GM10847 (cell line): ENCODE data around the gene SLC38A11.

Source experiments
- POLR2A ChIP-seq: IDR thresholded peaks from 2 replicates; pipeline ENCODE4 v1.6.1; 2011; ENCODE audit not compliant: insufficient read length; ENCODE audit errors: extremely low read depth

Gene SLC38A11

DNA sequence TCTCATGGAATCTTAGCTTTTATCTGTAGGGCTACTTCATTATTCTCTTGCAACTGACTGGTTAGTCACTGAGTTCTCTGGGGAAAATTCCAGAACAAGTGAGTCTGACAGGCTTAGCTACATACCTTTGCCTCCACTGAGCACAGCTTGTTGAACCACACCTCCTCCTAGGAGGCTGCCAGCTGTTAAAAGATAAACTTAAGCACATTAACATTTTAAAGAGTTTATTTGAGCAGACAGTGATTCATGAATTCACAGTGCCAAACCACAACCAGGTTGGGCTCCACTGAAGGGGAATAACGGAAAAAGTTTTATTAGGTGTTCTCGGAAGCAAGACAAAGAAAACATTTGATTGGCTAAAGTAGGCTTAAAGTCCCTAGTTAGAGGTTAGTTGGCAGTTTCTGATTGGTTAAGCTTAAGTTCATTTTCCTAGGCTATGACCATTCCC, 12.5 kb upstream of the SLC38A11 start:
- TF ChIP-seq POLR2A: no peak

DNA sequence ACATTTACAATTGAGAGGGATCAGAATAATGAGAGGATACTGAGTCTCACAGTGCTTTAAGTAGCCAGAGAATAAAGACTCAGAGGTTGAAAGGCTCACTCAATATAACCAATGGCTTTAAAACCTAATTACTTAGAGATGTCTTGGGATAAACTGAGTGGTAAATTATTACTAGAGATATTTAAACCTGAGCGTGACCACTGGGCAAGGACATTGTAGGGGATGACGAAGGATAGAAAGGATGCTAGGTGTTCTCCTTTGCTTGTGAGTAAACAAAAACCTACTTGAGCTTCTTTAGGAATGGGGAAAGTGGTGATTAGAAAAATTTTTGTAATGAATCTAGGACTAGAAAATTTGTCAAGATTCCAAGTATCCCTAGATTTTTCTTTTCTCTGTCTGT, 12.0 kb upstream of the SLC38A11 start:
- no peak for TF ChIP-seq POLR2A

DNA sequence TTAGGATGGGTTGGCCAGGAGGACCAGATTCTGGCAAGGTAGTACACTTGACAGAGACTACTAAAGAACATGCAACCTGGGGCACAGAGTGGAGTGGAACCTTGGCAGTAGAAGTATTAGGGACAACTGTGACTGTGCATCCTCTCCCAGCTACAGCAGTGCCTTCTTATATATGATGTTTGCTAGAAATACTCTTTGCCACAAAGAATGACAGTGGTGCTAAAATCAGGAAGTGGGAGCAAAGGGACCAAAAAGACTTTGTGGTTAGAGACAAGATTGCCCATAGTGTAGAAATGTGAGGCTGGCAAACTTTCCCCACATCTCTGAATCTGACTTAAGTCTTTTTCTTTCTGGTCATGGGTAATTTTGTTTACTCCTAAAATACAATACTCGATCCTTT, 9.4 kb upstream of the SLC38A11 start:
- no peak for TF ChIP-seq POLR2A

DNA sequence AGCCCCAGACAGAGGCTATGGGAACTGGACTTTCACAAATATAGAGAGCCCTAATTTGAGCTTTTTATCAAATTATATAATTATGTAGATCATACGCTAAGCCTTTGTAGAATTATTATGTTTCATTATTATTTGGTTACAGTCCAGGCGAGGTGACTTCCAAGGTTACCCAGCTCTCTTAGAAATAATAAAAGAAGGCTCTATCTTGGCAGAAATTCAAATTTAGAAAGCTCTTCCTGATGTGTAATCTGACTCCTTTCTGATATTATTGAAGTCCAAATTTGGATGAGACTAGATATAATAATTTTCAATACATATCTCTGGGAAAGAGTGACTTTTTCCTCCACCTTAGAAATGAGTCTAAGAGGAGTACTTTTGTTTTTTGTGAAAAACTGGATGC, 4.8 kb upstream of the SLC38A11 start:
- TF ChIP-seq POLR2A: no peak

DNA sequence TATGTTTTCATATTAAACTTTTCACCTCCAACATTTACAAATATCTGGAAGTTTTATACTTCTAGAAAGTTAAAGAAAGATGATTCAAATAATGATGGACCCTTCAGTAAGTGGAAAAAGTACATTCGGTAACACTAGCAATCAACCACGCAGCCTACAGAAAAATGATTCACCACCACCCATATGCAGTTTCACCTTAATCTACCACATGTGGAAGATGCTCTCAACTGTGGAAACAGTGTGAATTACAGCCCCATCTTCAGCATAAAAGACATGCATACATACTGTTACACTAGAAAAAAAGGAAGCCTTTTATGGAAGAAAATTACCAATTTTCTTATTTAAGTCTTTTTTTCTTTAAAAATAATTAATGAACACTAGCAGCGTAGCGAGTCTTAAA, 1.1 kb downstream of the SLC38A11 start:
- no peak for TF ChIP-seq POLR2A

DNA sequence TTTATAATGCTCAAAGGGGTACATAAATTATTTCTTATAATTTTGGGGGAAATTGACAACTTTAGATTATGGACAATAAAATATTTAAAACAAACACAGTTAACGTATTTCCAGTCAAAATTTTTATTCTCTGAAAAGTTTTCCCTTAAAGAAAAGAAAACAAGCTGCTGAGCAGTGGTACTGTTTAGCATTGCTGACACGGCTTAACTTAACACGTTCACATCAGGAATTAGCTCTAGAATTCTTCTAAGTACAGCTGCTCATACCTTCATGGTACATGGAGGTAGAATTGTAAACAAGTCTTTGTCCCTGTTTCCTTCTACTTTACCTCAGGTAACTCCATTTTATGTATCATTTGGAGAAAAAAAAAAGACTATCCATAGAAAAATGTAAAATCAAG, 2.0 kb downstream of the SLC38A11 start:
- no peak for TF ChIP-seq POLR2A

DNA sequence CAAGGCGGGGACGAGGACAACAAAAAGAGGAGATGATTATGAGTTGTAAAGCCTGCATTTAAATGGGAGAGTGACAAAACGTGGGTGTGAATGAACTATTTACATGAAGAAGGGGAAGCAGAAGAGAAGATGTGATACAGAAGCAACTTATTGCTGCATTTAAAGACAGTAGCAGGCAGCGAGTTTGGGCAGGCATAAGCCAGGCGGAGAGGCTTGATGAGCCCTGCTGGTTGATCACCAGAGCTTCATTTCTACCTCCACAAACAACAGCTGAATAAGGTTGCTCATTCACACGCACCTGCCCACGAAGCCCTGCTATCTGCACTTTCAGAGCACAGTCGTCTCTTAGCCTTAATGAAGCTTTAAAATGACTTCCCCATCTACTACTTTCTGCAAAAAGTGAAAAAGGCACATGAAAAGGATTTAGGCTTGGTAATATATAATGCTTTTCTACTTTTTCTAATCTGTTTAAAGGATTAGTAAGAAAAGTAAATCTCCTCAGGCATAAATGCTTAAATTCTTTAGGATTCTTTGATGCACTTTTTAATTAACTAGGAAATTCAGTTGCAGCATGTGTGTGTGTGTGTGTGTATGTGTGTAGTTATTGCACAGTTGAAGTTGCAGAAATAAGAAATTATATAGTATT, 3.1 kb downstream of the SLC38A11 start:
- TF ChIP-seq POLR2A: no peak

DNA sequence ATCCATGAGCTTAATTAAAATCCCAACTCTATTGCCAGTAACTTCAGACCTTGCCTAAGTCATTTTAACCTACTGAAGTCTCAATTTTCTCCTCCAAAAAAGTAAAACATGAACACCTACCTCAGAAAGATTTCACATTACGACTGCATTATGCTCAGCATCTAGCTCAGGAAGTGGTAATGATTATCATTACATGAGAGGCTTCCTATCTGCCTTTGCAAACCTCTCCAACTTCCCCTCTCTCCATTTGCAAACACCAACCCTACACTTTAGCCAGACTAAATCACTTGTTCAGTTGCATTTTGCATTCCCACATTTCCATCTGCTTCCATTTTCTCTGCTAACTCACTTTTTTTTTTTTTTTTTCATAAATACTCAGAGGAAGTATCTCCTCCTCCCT, 6.8 kb downstream of the SLC38A11 start:
- no peak for TF ChIP-seq POLR2A

DNA sequence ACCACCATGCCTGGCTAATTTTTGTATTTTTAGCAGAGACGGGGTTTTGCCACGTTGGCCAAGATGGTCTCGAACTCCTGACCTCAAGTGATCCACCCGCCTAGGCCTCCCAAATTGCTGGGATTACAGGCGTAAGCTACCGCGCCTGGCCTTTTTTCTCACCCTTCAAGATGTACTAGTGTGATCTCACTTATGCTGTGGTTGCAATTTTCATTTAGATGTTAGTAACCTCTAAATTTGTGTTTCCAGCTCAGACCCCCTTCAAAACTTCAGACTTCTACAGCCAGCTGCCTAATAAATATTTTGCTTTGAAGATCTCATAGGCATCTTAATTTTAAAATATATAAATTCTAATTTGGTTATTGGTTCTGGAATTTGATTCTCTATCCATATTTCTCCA, 8.0 kb downstream of the SLC38A11 start:
- TF ChIP-seq POLR2A: no peak

DNA sequence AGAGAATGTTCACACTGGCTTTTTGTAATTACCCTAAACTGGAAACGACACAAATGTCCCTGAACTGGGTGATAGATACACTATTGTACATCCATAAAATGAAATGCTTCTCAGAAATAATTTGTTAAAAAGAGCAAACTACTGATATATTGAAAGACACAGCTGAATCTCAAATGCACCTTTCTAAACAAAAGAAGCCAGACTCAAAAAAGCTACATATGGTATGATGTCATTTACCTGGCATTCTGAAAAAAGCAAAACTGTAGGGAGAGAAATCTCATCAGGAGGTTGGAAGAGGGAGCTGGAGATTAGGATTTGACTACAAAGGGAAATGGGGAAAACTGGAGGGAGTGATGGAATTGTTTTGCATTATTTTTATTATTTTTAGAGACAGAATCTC, 12.0 kb downstream of the SLC38A11 start:
- TF ChIP-seq POLR2A: no peak

DNA sequence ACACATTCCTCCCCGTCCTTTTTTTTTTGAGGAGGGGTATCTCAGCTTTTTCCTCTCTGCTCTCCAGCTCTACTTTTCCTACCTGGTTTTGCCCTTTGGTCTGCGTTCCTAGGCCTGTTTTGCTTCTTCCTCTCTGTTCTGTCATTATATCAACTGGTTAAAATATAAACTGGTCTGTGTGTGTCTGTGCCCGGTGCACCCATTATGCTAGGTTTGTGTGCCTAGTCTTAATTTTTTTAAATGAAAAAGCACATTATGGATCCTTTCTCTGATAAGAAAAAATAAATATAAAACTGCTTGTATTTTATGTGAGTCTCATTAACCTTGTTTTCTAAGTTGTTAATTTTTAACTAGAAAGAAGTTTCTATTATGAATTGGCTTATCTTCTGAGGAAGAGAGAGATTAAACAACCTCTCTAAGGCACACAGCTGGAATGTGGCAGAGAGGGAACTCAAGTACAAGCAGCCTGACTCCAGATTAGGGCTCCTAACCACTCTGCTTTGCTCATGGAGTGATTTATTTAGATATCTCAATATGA, 17.4 kb downstream of the SLC38A11 start:
- TF ChIP-seq POLR2A: no peak

DNA sequence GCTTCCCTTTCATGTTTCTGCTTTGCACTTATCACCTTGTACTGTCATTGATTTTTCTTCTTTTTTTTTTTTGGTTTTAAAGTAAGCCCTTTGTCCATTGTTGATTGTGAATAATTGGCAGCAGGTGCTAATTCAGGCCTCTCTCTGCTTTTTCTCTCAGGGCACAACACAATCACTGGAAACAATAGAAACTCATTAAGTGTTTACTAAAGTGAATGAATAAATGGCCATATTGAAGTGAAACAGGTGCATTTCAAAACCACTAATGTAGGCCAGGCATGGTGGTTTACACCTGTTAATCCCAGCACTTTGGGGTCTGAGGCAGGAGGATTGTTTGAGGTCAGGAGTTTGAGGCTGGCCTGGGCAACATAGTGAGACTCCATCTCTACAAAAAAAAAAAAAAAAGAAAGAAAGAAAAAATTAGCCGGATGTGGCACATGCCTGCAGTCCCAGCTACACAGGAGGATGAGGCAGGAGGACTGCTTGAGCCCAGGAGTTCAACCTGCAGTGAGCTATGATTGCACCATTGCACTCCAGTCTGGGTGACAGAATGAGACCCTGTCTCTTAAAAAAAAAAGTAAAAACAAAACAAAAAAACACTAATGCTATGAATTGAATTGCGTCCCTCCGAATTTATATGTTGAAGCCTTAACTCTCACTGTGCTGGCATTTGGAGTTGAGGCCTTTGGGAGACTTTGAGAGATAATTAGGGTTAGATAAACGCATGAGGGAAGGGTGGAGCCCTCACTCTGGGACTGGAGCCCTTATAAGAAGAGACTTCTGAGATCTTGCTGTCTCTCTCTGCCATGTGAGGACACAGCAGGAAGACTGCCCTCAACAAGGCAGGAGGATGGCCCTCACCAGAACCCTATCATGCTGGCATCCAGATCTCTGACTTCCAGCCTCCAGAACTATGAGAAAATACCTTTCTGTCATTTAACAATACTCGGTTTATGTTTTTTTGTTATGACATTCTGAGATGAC, 19.9 kb downstream of the SLC38A11 start:
- no peak for TF ChIP-seq POLR2A

DNA sequence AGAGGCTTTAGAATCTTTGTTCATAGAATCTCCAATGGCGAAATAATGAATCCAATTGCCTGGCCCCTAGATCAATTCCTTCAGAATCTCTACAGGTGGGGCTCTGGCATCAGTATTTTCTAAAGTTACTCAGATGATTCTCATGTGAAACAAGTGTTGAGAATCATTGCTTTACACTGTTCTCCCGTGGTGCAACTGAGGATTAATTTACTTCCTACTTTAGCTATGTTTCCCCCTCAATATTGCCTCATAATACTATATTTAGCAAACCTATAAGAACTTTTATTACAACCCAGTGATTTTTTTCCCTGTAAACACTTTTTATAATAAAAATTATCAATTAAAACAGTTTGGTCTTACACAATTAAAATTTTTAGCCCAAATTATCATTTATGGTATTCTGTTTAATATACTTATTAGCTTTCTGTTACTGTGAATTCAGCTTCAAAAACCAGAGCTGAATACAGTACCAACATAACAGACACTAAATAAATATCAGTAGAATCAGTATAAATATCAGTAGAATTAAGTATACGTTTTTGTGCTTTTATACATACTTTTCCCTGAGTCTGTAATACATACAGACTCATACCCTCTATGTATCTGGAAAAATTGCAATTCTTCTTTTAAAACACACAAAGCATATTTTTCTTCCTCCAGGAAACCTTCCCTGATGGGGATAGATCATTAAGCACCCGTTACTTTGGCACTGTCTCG, 20.8 kb downstream of the SLC38A11 start:
- no peak for TF ChIP-seq POLR2A

DNA sequence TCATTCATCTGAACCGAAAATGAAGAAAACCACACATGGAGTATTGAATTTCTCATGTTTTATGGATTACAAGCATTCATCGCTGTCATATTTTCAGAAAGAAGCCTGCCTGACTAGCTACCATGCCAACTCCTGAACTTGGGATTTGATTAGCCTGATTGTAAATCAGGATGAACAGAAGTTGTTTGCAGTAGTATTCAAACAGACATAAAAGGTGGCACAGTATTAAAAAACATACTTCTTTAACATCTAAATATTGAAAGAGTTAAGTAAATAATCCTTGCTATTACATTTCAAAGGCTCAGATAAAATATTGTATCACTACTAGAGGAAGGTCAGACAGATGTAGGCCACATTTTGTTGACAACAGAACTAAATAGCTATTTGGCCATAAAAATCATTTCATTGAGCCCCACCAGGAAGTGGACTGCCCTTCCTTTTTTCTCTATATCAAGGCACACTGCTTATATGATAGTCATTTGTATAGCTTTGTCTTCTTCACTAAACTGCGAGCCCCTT, 21.6 kb downstream of the SLC38A11 start:
- no peak for TF ChIP-seq POLR2A

DNA sequence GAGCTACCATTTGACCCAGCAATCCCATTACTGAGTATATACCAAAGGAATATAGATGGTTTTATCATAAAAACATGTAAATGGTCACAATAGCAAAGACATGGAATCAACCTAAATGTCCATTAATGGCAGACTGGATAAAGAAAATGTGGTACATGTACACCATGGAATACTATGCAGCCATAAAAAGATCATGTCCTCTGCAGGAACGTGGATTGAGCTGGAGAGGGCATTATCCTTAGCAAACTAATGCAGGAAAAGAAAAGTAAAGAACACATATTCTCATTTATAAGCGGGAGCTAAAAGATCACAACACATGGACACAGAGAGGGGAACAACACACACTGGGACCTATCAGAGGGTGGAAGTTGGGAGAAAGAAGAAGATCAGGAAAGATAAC, 22.9 kb downstream of the SLC38A11 start:
- no peak for TF ChIP-seq POLR2A
